ENCODE results near the gene BBS2.

The BBS2 gene

GRCh38 chr16:56519459-56520250, at the start of gene BBS2:
Gene BBS2, minus strand, starts transcription at chr16:56520024. Its CDS starts 162 bp downstream, at chr16:56519862.
- peak; percentile 91 for DNase-seq

GRCh38 chr16:56564793-56565477, 45.1 kb upstream of the BBS2 start, which contains the start of gene MT4:
Gene MT4, plus strand, starts transcription at chr16:56565073. Its CDS starts 56 bp downstream, at chr16:56565129.
- no peak for DNase-seq

GRCh38 chr16:56561126-56561525, 41.3 kb upstream of the BBS2 start:
- no peak for DNase-seq

GRCh38 chr16:56560447-56560846, 40.6 kb upstream of the BBS2 start:
- no peak for DNase-seq

GRCh38 chr16:56559109-56559508, 39.3 kb upstream of the BBS2 start:
- no peak for DNase-seq

GRCh38 chr16:56558024-56558747, 38.4 kb upstream of the BBS2 start:
- DNase-seq: no peak

- no peak for DNase-seq
Measured at GRCh38 chr16:56554441-56554840, 34.6 kb upstream of the BBS2 start.

- no peak for DNase-seq
Measured at GRCh38 chr16:56551796-56552738, 32.2 kb upstream of the BBS2 start.

GRCh38 chr16:56549744-56550385, 30.0 kb upstream of the BBS2 start:
- DNase-seq: peak; percentile 28

GRCh38 chr16:56549161-56549560, 29.3 kb upstream of the BBS2 start:
- no peak for DNase-seq

GRCh38 chr16:56547949-56548567, 28.2 kb upstream of the BBS2 start:
- no peak for DNase-seq

GRCh38 chr16:56547120-56547948, 27.5 kb upstream of the BBS2 start:
- DNase-seq: no peak

GRCh38 chr16:56542039-56542438, 22.2 kb upstream of the BBS2 start:
- DNase-seq: no peak

GRCh38 chr16:56539656-56540055, 19.8 kb upstream of the BBS2 start:
- DNase-seq: no peak

GRCh38 chr16:56538331-56538730, 18.5 kb upstream of the BBS2 start:
- no peak for DNase-seq

- no peak for DNase-seq
Measured at GRCh38 chr16:56534847-56535383, 15.1 kb upstream of the BBS2 start.

GRCh38 chr16:56532714-56533113, 12.9 kb upstream of the BBS2 start:
- DNase-seq: no peak

GRCh38 chr16:56530872-56531271, 11.0 kb upstream of the BBS2 start:
- DNase-seq: no peak

GRCh38 chr16:56525236-56525635, 5.4 kb upstream of the BBS2 start:
- no peak for DNase-seq

GRCh38 chr16:56520251-56520577, 390 bp upstream of the BBS2 start:
- no peak for DNase-seq
